Raji (cell line): ENCODE results near the gene NIP7.
A peak's percentile ranks its signal among the peaks of the same experiment; 100 is the strongest.

Experiments
- POLR2A ChIP-seq: IDR thresholded peaks from 2 replicates; pipeline ENCODE4 v1.6.1; 2011; ENCODE audit warnings: low read depth, low read length, control low read depth; ENCODE audit not compliant: insufficient read depth

NIP7 gene

DNA sequence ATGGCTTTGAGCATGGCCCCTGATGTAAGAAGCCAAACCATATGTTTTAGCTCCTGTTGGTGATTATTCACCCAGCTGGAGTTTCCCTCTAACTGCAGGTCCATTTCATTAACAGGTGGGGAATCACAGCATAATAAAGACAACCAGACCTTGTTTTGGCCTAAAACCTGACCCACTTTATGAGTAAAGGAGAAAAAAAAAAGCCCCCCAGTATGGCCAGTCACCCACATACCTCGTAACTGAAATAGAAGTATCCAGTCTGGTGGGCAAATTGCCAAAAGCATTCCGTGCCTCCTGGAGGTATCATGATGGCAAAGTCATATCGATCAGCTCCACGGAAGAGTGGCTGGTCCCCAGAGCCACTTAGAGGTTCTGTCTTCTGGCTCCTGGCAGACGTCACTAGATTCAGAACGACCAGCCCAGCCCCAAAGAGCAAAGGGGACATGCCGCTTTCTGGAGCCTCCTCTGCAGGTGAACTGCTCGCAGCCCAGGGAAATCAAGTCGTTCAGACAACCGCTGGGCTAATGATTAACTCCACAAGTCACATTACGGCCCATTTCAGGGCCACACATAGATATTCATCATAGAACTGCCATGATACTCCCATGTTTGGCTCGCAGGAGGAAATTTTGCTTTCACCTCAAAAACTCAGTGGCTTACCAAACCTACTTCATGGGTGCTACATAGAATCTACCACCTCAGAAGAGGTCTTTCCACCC is 11.9 kb downstream of the NIP7 start, which contains the start of gene TMED6:
TMED6 (minus strand) TSS at position 478 of the 719 bp plus-strand sequence; CDS start at position 445, 33 bp downstream.
- no peak for TF ChIP-seq POLR2A

GRCh38 chr16:69363281-69363717 is 23.7 kb downstream of the NIP7 start:
- no peak for TF ChIP-seq POLR2A

DNA sequence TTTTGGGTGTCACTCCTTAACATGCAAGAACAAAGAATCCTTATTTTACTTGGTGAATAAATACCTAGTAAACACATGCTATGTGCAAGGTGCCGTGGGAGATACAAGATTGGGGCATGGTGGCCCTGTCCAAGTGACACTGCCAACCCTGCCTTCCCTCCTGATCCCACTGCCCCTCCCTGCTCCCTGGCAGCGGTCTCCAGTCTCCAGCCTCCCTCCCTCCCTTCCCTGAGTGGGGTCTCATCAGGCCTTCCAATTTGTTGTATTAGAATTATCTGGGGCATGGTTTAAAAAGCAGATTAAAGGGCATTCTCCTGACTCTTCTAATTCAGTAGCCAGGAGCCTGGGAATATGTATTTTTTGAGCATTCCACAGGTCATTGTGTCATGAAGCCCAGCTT is 24.5 kb downstream of the NIP7 start:
- TF ChIP-seq POLR2A, result no peak

GRCh38 chr16:69365901-69366300 is 26.3 kb downstream of the NIP7 start:
- TF ChIP-seq POLR2A, result no peak

DNA sequence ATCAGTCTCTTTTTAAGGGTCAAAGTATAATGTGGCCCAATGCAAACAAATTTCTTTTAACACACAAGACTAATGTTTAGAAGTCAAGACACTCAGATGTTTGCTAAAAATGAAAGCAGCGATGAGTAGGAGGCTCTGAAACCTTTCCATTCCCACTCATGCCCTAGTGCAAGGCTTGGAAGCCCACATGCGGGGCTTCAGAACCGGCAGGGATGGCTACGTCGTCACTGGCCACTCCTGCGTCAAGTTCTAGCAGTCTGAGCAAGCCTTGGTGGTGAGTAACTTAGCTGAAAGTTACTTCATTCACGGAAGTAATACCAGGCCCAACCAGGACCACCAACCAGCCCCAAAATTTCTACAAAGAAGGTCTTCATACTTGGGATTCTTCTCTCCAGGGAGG is 26.9 kb downstream of the NIP7 start:
- no peak for TF ChIP-seq POLR2A

DNA sequence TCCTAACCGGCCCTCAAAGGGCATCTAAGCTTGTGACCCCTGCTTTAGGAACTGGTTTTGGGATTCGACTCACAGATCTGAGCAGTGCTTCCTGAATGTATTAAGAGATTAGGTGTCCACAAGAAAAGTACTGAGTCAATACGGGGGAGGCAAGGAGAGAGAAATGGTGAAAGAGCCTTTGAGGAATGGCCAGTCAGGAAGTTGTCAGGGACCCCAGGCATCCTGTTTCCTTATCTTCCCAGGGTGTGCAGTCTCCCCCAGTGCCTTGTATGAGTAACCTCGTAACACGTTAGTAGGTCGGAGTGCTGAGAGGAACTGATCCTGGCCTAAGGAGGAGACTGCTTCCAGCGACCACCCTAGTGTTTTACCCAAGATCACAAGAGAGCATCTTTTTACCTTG is 28.4 kb downstream of the NIP7 start:
- TF ChIP-seq POLR2A, result no peak

DNA sequence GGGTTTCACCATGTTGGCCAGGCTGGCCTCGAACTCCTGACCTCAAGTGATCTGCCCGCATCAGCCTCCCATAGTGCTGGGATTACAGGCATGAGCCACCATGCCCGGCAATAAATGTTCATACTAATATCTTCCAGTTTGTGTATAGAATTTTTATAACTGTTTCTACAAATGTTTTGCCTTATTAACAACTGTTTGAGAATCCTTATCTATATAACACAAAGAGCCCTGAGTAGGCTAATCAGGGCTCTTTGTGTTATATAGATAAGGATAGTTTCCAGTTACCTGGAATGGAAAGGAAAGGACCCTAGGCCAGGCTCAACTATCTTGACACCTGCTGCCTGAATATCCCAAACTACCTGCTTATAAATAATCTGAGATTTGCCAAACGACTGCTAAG is 29.3 kb downstream of the NIP7 start:
- TF ChIP-seq POLR2A, result no peak

GRCh38 chr16:69371564-69371963 is 32.0 kb downstream of the NIP7 start:
- TF ChIP-seq POLR2A, result peak; percentile 40; the same call in 1 of the 2 replicates

- no peak for TF ChIP-seq POLR2A
Observed at GRCh38 chr16:69373019-69373418, 33.4 kb downstream of the NIP7 start.

- no peak for TF ChIP-seq POLR2A
Observed at GRCh38 chr16:69376393-69377059, 37.0 kb downstream of the NIP7 start.

- no peak for TF ChIP-seq POLR2A
Observed at GRCh38 chr16:69378036-69378435, 38.5 kb downstream of the NIP7 start.

GRCh38 chr16:69378760-69379159 is 39.2 kb downstream of the NIP7 start:
- no peak for TF ChIP-seq POLR2A

GRCh38 chr16:69381231-69381630 is 41.7 kb downstream of the NIP7 start:
- TF ChIP-seq POLR2A, result no peak

GRCh38 chr16:69382421-69382820 is 42.8 kb downstream of the NIP7 start:
- no peak for TF ChIP-seq POLR2A

DNA sequence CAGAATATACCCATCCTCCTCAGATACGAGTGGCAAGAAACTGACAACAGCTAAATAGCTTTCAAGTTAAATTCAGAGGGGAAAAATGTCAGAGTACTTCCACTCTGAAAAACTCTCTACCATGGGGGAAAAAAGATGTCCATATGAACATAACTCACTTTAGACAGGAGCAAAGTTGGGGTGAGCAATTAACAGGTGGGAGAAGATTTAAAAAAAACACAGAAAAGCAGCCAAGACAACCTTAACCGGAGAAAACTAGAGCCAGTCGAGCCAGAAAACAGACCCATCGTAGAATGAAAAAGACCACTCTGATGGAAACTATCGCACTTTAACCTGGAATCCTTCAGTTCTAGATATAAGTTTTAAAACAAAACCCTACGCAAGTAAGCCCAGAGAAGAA is 45.4 kb downstream of the NIP7 start:
- TF ChIP-seq POLR2A, result 0 out of 2 replicates have a peak, but pooled peaks have one; percentile 19

DNA sequence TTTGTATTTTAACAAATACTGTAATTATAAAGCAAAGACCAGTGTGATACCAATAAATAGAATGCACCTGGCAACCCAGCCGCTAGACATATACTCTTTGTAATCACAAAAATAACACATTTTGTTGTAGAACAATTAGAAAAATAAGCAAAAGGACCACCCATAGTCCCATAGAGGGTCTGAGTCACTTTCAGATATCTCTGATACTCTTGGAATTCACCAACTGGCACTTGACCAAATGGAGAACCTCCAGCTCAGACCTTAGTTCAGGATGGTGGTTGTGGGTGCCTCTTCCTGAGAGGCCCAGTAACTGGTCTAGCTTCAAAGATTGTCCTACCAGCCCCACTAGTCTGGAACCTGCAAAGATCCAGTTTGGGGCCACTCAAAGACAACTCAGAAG is 47.0 kb downstream of the NIP7 start:
- no peak for TF ChIP-seq POLR2A
